Heart left ventricle (tissue), 13 donors: ENCODE measurements around the gene HOXA9.

Experiments
- CTCF ChIP-seq, 12 donors: fragments of 200-600 bp; sonication (generic) in 4 of 12; IDR thresholded peaks; one replicate each; pipeline versions ENCODE4 v1.5.0 to v1.8.0; 2018 to 2022; ENCODE audit warnings: antibody characterized with exemption in 12 of 12, mild to moderate bottlenecking in 5 of 12
- POLR2A ChIP-seq, 2 donors: fragments of 450-650 bp; IDR thresholded peaks; one replicate each; pipeline ENCODE4 v1.6.1; 2017; ENCODE audit warnings: antibody characterized with exemption in 2 of 2, mild to moderate bottlenecking in 2 of 2, moderate library complexity in 2 of 2
- donor health status: ischemic (EF 13 %, LVEDD 7.1; RV severe dilation, severe dysfunction).
- donor health status: DM: no; HTN: yes; CAD: no.
- donor health status: DM: no; HTN: no; CAD: no.
- donor health status: ischemic (EF 25% LVEDD 6.9; RV normal size, moderate dysfunction).
- donor health status: ischemic (EF 25% LVEDD 5.7; RV mildly dilated, moderate dysfunction).
- donor health status: ischemic (EF 35%, LVEDD 5.7; RV mildly dilated, moderate dysfunction).
- donor health status: nonischemic (EF 11% LVEDD 7.7; RV severe dilation, severe dysfunction).
- donor health status: DM: yes; HTN: yes; CAD: no.
- donor health status: PGD.
- donor health status: ischemic (EF 29% LVEDD 5.4; RV normal size, mild dysfunction).
- donor health status: nonischemic (EF 23%, LVEDD 6.1; RV moderate dilation, normal function).

GRCh38 chr7:27191161-27191731 lies 25.9 kb upstream of the HOXA9 start:
- TF ChIP-seq CTCF (IDR thresholded peaks at IDR 0.05) (no peak), POLR2A (IDR thresholded peaks at IDR 0.05) (no peak)
